GM19468 (cell line): Measurements from ENCODE around the gene SEMA3A.
"Not testable (repeated sequence)": the region's sequence is repeated elsewhere in the genome, so short reads cannot be mapped to it uniquely, and the experiment has no call there.

Source experiments
- ATAC-seq: cut with Tn5 transposase; IDR thresholded peaks from one replicate; pipeline ENCODE4 v1.9.1; 2021; ENCODE audit warnings: mild to moderate bottlenecking, moderate library complexity, moderate number of reproducible peaks; ENCODE audit not compliant: unreplicated experiment; ENCODE audit errors: extremely low read depth

SEMA3A gene

DNA sequence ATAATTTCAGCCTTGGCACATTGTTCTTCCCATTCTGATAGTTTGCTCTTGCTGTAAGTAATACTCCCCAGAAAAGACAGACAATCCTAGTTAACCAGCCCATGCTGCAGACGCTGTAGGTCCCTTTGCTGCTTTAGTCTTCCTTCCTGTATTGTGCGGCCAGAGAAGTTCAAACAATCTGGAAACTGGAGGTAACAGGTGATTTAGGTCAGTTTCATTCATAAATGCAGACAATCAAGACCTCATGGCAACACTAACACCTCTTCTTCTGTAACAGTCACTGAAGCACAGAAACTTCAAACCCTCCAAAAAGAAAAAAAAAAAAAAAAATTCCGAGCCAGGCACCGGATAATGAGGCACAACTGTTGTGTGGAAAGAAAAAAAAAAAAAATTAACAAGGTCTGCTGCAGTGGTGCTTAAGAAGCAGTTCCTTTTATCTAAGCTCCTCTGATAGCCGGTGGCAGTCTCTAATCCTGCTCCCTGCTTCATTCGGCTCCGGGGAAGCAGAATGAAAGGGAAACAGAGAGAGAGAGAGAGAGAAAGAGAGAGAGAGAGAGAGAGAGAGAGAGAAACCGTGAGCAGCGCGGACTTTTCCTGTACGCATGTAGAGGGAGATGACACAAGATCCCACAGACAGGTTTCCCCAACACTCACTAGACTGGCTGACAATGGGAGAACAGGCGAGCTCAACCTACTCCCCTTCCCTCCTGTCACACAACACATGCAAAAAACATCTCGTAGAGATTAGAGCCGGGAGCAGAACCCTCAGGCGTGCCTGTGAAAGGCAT lies at the start of gene SEMA3A:
Gene SEMA3A (minus strand): TSS at position 306 of the 788 bp plus-strand sequence. CDS start 203 bp downstream, at position 103.
- no peak for ATAC-seq

DNA sequence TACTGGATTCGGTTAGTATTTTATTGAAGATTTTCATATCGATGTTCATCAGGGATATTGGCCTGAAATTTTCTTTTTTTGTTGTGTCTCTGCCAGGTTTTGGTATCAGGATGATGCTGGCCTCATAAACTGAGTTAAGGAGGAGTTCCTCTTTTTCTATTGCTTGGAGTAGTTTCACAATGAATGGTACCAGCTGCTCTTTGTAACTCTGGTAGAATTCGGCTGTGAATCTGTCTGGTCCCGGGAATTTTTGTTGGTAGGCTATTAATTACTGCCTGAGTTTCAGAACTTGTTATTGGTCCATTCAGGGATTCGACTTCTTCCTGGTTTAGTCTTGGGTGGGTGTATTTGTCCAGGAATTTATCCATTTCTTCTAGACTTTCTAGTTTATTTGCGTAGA lies 48.4 kb upstream of the SEMA3A start:
- ATAC-seq, result not testable (repeated sequence)

DNA sequence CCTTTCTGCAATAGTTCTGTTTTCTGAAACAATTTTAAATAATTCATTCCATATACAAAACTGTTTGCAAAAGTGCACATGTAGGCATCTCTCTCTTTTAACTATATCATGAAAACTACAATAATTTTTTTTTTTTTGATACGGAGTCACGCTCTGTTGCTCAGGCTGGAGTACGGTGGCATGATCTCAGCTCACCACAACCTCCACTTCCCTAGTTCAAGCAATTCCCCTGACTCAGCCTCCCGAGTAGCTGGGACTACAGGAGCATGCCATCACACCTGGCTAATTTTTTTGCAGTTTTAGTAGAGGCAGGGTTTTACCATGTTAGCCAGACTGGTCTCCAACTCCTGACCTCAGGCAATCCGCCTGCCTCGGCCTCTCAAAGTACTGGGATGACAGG lies 44.0 kb upstream of the SEMA3A start:
- no peak for ATAC-seq

GRCh38 chr7:84237533-84238173 lies 43.1 kb upstream of the SEMA3A start:
- no peak for ATAC-seq

GRCh38 chr7:84236398-84236797 lies 41.8 kb upstream of the SEMA3A start:
- no peak for ATAC-seq

- no peak for ATAC-seq
Measured at GRCh38 chr7:84232646-84233045, 38.1 kb upstream of the SEMA3A start.

- ATAC-seq, result no peak
Measured at GRCh38 chr7:84231157-84231556, 36.6 kb upstream of the SEMA3A start.

DNA sequence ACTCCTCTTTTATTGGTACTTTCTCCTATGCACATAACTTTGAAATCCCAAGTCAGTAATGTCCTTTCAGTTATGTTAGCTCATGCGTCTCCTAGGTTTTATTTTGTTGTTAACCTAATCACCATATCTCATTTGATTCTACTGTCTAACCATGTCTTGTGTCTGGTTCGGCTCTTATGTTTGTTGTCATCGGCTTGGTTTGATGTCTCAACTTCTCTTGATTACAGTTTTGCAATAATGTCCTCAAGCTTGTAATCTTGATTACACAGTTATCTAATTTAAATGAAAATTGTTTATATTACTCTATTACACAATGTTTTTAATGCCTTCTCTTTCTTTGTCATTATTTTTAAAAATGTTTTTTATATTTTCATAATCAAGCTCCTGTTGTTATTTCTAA lies 35.9 kb upstream of the SEMA3A start:
- ATAC-seq, result no peak

DNA sequence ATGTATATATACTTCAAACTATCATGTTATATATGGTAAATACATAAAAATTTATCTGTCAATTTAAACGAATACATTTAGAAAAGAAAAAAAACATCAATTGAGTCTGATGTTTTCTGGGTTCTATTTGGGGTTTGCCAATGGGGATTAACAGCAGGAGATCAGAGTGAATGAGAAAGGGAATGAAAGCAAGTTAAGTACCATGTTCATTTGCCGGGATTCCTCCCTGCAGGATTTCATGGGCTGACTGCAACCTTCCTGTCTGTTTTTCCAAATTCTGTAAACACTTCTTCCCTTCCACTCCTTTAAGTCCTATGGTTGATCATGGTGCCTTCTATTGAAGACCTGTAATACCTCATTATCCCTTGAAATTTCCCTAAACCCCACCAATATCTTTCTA lies 33.9 kb upstream of the SEMA3A start:
- ATAC-seq, result no peak

DNA sequence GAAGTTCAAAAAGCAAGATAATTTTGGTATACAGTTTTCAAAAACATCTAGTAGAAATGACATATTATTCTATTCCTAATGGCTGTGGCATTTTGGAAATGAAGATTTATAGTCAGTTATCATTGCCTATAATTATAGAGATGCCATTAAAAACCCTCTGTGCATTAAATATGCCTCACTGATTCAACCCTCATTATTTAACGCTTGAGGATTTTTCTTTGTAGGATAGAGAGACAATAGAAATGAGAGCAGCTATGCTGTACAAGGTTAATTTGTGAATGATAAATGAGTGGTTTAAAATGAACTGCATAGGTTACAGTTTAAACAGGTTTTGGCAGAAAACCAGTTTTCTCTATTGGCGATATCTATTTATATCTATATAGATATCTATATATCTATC lies 32.2 kb upstream of the SEMA3A start:
- ATAC-seq, result no peak

GRCh38 chr7:84224505-84224904 lies 29.9 kb upstream of the SEMA3A start:
- no peak for ATAC-seq

GRCh38 chr7:84219310-84219709 lies 24.7 kb upstream of the SEMA3A start:
- ATAC-seq, result no peak

GRCh38 chr7:84218681-84219080 lies 24.1 kb upstream of the SEMA3A start:
- no peak for ATAC-seq

GRCh38 chr7:84216472-84216871 lies 21.9 kb upstream of the SEMA3A start:
- no peak for ATAC-seq

GRCh38 chr7:84214757-84215156 lies 20.2 kb upstream of the SEMA3A start:
- ATAC-seq, result not testable (repeated sequence)

GRCh38 chr7:84210301-84210700 lies 15.7 kb upstream of the SEMA3A start:
- ATAC-seq, result no peak

DNA sequence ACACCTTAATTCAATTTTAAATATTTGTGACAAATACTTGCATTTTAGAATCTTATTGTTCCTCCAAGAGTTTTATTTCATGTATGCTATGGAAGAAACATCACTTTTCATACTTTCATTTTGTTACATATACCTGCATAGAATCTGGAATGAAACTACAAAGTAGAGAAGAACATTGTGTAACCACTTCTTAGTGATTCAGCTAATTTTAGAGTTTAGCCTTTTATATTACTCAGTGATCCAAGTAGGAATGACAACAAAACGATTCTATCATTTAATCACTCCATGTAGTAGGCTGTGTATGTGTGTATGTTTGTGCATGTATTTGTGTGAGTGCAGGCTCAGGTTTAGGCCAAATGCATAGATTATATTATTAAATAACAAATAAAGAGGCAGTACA lies 14.4 kb upstream of the SEMA3A start:
- ATAC-seq, result no peak

DNA sequence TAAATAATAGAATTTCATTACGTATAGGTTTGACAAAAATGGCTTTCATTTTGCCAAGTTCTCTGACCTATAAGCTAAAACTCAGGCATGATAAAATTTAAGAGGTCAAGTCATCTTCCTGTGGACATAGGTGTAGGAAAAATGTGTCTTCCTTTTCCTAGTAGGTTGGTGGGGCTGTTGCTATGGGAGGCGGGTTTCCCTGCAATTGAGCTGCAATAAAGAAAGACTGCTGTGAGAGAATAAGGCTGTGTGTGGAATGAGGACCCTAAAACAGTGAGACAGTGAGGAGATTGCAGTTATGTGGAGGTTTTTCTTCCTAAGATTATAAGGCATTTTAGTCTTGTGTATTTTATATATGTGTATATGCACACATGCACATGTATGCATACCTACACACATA lies 13.0 kb upstream of the SEMA3A start:
- ATAC-seq, result no peak

GRCh38 chr7:84207025-84207424 lies 12.4 kb upstream of the SEMA3A start:
- ATAC-seq, result no peak

DNA sequence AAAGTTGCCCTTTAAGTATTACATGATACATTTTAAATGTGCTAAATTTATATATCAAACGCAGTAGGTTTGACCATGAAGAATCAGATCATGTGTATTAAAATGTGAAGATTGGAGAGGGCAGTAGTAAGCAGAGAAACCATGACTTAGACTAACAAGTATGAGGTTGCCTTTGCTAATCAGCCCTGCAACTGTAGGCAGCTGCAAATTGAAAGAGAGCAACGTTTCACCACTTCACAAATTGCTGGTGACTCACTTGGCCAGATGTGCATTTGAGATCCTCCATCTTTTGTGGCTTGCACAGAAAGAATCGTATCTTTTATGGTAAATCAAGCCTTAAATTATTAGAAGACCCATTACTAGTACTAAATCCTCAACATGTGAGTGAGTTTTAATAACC lies 10.1 kb upstream of the SEMA3A start:
- ATAC-seq, result no peak

DNA sequence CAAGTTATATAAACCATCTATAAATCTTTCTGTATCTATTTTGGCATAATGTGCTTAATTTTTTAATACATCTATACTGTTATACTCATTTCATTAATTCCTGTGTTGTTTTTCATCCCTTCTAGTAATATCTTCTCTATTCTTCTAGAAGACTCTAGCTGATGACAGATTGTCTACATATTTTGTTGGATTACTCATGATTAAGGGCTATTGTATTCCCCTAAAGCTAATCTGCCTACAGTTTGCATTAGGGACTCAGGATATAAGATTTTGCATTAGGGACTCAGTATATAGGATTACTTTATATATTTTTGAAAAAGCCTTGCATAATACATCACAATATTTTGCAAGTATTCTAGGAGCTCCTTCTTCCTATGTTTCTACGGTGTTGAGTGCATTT lies 8.3 kb upstream of the SEMA3A start:
- no peak for ATAC-seq

DNA sequence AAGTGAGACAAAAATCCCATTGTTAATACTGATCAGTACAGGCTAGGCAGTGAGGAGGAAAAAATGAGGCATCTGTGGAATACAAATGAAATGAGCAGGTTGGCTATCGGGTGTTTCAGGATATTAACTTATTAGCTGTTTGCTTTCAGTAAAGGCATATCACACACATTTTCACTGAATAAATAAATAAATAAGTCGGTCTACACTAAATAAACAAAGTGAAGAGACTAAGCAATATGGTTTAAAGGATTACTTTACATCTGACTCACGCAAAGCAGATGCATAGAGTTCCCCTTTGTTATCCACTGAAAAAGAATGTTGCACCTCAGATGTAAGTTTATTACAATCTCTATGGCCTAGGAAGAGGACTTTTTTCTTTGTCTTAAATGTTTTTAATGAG lies 6.3 kb upstream of the SEMA3A start:
- no peak for ATAC-seq
